Myocyte (in vitro differentiated cells): Measurements from ENCODE around the gene GPX3. TPM values are rescaled to one million over a fixed set of nuclear protein-coding genes. Genes with fewer than 3 reads are reported as not detected.

Source experiments
- DNase-seq: peaks from one replicate; pipeline ENCODE4 v3.0.0-alpha.2; 2012; ENCODE audit warnings: low read depth
- total RNA-seq: library from RNA; depleted of rRNA; stranded (reverse); fragments of >200 nt; gene quantifications from 2 replicates; pipeline ENCODE4 v1.2.3, GENCODE V29; 2014

The GPX3 gene
- total RNA-seq, 1 donor from 2014 or later, result 3.7 TPM

DNA sequence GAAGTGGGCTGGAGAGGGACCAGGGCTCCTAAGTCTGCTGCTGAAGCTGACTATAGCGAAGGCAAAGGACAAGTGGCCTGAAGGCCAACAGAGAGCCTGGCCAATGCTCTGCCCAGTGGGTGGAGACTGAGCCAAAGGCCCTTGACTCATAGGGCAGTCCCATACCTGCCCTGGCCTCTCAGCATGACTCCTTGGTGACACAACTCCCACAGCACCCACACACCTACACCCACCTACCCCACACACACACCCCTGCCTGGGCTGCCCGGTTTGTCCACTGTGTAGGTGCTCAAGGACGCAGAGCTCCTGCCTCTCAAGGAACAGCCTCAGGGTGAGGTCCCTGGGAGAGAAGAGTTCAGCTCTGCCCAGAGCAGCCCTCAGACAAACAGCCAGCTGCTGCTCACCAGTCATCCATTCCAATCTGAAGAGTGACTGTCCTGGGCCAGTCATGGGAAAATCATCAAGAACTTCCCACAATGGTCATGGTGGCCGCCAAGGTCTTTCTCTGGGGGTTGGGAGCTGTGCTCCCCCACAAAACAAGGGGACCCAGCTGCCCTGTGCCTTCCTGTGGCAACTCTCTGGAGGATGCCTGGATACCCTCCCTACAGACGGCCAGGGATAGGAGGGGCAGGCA lies 55.4 kb downstream of the GPX3 start:
- peak; percentile 91 for DNase-seq

GRCh38 chr5:151076616-151077015 lies 56.2 kb downstream of the GPX3 start:
- DNase-seq, result no peak

DNA sequence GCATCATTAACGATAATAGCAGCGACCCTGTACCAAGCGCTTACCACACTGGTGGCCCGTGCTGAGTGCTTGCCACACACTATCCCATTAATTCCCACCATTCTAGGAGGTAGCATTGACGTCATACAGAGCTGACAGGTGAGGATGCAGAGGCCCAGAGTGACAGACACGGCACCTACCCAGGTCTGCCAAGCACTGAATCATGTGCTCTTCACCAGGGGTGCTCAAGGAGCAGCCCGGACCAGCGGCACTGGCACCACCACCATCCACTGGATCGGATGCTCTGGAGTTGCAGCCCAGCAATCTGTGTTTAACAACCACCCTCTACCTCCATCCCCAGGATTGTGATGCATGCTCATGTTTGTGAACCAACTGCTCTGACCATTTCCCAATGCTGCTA lies 57.0 kb downstream of the GPX3 start:
- no peak for DNase-seq

DNA sequence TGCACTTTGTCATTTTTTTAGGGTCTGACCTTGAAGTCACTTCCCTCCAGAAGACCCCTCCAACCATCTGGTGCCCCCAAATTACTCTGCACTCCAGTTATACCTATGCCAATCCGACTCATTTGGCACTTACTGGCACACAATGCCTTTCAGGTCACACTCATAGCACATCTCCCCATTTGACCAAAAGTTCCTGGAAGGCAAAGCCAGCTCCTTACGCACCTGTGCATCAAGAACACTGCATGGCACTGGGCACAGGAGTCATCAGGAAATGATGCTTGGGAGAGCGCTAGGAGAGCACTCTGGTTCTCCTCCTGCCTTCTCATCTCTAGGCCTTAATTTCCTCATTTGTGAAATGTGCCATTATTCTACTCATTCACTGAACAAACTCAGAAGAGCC lies 57.6 kb downstream of the GPX3 start:
- DNase-seq, result no peak

Other genes starting within 250 kb of the GPX3 start
- gene SMIM3, start 241.8 kb upstream of the GPX3 start, total RNA-seq, result 67.1 and 74.6 TPM in 2 replicates
- gene IRGM, start 174.1 kb upstream of the GPX3 start, total RNA-seq, result 0.16 TPM in 1 of 2 replicates, not detected in the other
- gene ZNF300, start 115.6 kb upstream of the GPX3 start, total RNA-seq, result 3.3 TPM in 2 replicates
- gene TNIP1, start 60.4 kb downstream of the GPX3 start, total RNA-seq, result 213 and 269 TPM in 2 replicates
- 591 and 661 TPM in 2 replicates for gene ANXA6, start 137.2 kb downstream of the GPX3 start, total RNA-seq
- gene CCDC69, start 203.5 kb downstream of the GPX3 start, total RNA-seq, result 3.2 and 3.4 TPM in 2 replicates
- 17.0 and 17.5 TPM in 2 replicates for gene GM2A, start 232.6 kb downstream of the GPX3 start, total RNA-seq